WTC11 (cell line): ENCODE measurements around the gene GPATCH4. TPM values are rescaled to one million over a fixed set of nuclear protein-coding genes. Genes with fewer than 3 reads are reported as not detected.

Experiments
- ATF1 ChIP-seq: sonication (generic); formaldehyde crosslinking; IDR thresholded peaks from 2 replicates; pipeline ENCODE4 v1.8.1; 2023; ENCODE audit warnings: mild to moderate bottlenecking, moderate library complexity, missing genetic modification reagents
- ESRRA ChIP-seq: sonication (generic); formaldehyde crosslinking; IDR thresholded peaks from 2 replicates; pipeline ENCODE4 v1.8.1; 2022; ENCODE audit warnings: mild to moderate bottlenecking, missing genetic modification reagents, borderline replicate concordance
- ETV6 ChIP-seq: sonication (generic); formaldehyde crosslinking; IDR thresholded peaks from 2 replicates; pipeline ENCODE4 v1.8.1; 2022; ENCODE audit warnings: mild to moderate bottlenecking, missing genetic modification reagents
- FOXJ3 ChIP-seq: sonication (generic); formaldehyde crosslinking; IDR thresholded peaks from 2 replicates; pipeline ENCODE4 v1.9.0; 2021; ENCODE audit warnings: missing genetic modification reagents, mild to moderate bottlenecking, borderline replicate concordance
- HMGA2 ChIP-seq: fragments of 250-450 bp; sonication (Bioruptor Pico); IDR thresholded peaks from 2 replicates; pipeline ENCODE4 v1.4.0; 2021; ENCODE audit warnings: mild to moderate bottlenecking, moderate library complexity
- JUN ChIP-seq: sonication (generic); formaldehyde crosslinking; IDR thresholded peaks from 2 replicates; pipeline ENCODE4 v1.8.0; 2023; ENCODE audit warnings: mild to moderate bottlenecking, missing genetic modification reagents
- MYBL2 ChIP-seq: sonication (generic); formaldehyde crosslinking; IDR thresholded peaks from 2 replicates; pipeline ENCODE4 v1.8.1; 2023; ENCODE audit warnings: mild to moderate bottlenecking, moderate library complexity, missing genetic modification reagents
- OVOL2 ChIP-seq: fragments of 250-450 bp; sonication (Bioruptor Pico); IDR thresholded peaks from 2 replicates; pipeline ENCODE4 v1.9.0; 2021; ENCODE audit warnings: mild to moderate bottlenecking, borderline replicate concordance
- SOX15 ChIP-seq: fragments of 250-450 bp; sonication (Bioruptor Pico); IDR thresholded peaks from 2 replicates; pipeline ENCODE4 v1.9.0; 2021; ENCODE audit warnings: mild to moderate bottlenecking
- ZNF396 ChIP-seq: fragments of 250-450 bp; sonication (Bioruptor Pico); IDR thresholded peaks from 2 replicates; pipeline ENCODE4 v1.8.0; 2021; ENCODE audit warnings: mild to moderate bottlenecking, moderate library complexity, borderline replicate concordance
- ZNF416 ChIP-seq: fragments of 250-450 bp; sonication (Bioruptor Pico); IDR thresholded peaks from 2 replicates; pipeline ENCODE4 v1.9.0; 2021; ENCODE audit warnings: mild to moderate bottlenecking, inconsistent platforms
- total RNA-seq: library from RNA; stranded (reverse); gene quantifications from 3 replicates; pipeline ENCODE4 v1.2.3, GENCODE V29; 2021
- TF ChIP-seq, protein P1 (sequence below): sonication (generic); formaldehyde crosslinking; IDR thresholded peaks from 2 replicates; pipeline ENCODE4 v1.8.0; 2022; ENCODE audit warnings: mild to moderate bottlenecking, missing genetic modification reagents
- TF ChIP-seq, protein P2 (sequence below): fragments of 250-450 bp; sonication (Bioruptor Pico); IDR thresholded peaks from 2 replicates; pipeline ENCODE4 v1.9.0; 2021; ENCODE audit warnings: mild to moderate bottlenecking
- TF ChIP-seq, protein P3 (sequence below): sonication (generic); formaldehyde crosslinking; IDR thresholded peaks from 2 replicates; pipeline ENCODE4 v1.8.0; 2023; ENCODE audit warnings: missing genetic modification reagents
- TF ChIP-seq, protein P4 (sequence below): sonication (generic); formaldehyde crosslinking; IDR thresholded peaks from 2 replicates; pipeline ENCODE4 v1.8.1; 2023; ENCODE audit warnings: mild to moderate bottlenecking, missing genetic modification reagents, moderate library complexity
- TF ChIP-seq, protein P5 (sequence below): sonication (generic); formaldehyde crosslinking; IDR thresholded peaks from 2 replicates; pipeline ENCODE4 v1.8.0; 2023; ENCODE audit warnings: missing genetic modification reagents, mild to moderate bottlenecking, borderline replicate concordance
- TF ChIP-seq, protein P6 (sequence below): sonication (generic); formaldehyde crosslinking; IDR thresholded peaks from 2 replicates; pipeline ENCODE4 v1.8.0; 2022; ENCODE audit warnings: mild to moderate bottlenecking, missing genetic modification reagents
- TF ChIP-seq, protein P7 (sequence below): sonication (generic); formaldehyde crosslinking; IDR thresholded peaks from 2 replicates; pipeline ENCODE4 v1.8.0; 2022; ENCODE audit warnings: mild to moderate bottlenecking, missing genetic modification reagents
- TF ChIP-seq, protein P8 (sequence below): sonication (generic); formaldehyde crosslinking; IDR thresholded peaks from 2 replicates; pipeline ENCODE4 v1.8.1; 2022; ENCODE audit warnings: mild to moderate bottlenecking, moderate library complexity, missing genetic modification reagents

The GPATCH4 gene
- total RNA-seq, 1 experiment from 2014 or later = 50.1 TPM

DNA sequence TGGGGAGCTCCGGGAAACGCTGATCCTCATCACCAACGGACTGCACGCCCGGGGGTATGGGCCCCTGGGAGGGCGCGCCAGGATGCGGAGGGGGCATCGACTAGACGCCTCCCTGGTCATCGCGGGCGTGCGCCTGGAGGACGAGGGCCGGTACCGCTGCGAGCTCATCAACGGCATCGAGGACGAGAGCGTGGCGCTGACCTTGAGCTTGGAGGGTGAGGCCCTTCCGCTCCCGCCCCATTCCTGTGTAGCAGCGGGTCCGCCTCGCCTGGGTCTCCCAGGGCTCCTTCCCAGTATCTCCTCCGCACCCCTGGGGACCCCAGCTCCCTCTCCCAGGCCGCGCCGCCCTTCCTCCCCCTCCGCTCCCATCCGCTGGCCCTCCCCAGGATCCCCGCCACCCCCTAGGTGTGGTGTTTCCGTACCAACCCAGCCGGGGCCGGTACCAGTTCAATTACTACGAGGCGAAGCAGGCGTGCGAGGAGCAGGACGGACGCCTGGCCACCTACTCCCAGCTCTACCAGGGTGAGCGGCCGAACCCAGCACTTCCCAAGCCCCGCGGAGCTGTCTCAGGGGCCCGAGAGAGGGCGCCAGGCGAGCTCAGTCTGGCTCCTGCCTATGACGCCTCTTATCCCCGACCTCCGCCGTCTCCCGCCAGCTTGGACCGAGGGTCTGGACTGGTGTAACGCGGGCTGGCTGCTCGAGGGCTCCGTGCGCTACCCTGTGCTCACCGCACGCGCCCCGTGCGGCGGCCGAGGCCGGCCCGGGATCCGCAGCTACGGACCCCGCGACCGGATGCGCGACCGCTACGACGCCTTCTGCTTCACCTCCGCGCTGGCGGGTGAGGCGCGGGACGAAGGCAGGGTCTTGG is 22.9 kb upstream of the GPATCH4 start (continued):
- no peak for TF ChIP-seq JUN (CRISPR knock-in tag)
- TF ChIP-seq, protein P1, sequence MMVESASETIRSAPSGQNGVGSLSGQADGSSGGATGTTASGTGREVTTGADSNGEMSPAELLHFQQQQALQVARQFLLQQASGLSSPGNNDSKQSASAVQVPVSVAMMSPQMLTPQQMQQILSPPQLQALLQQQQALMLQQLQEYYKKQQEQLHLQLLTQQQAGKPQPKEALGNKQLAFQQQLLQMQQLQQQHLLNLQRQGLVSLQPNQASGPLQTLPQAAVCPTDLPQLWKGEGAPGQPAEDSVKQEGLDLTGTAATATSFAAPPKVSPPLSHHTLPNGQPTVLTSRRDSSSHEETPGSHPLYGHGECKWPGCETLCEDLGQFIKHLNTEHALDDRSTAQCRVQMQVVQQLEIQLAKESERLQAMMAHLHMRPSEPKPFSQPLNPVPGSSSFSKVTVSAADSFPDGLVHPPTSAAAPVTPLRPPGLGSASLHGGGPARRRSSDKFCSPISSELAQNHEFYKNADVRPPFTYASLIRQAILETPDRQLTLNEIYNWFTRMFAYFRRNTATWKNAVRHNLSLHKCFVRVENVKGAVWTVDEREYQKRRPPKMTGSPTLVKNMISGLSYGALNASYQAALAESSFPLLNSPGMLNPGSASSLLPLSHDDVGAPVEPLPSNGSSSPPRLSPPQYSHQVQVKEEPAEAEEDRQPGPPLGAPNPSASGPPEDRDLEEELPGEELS (CRISPR knock-in tag) = peak; percentile 43
- TF ChIP-seq, protein P2, sequence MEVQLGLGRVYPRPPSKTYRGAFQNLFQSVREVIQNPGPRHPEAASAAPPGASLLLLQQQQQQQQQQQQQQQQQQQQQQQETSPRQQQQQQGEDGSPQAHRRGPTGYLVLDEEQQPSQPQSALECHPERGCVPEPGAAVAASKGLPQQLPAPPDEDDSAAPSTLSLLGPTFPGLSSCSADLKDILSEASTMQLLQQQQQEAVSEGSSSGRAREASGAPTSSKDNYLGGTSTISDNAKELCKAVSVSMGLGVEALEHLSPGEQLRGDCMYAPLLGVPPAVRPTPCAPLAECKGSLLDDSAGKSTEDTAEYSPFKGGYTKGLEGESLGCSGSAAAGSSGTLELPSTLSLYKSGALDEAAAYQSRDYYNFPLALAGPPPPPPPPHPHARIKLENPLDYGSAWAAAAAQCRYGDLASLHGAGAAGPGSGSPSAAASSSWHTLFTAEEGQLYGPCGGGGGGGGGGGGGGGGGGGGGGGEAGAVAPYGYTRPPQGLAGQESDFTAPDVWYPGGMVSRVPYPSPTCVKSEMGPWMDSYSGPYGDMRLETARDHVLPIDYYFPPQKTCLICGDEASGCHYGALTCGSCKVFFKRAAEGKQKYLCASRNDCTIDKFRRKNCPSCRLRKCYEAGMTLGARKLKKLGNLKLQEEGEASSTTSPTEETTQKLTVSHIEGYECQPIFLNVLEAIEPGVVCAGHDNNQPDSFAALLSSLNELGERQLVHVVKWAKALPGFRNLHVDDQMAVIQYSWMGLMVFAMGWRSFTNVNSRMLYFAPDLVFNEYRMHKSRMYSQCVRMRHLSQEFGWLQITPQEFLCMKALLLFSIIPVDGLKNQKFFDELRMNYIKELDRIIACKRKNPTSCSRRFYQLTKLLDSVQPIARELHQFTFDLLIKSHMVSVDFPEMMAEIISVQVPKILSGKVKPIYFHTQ (CRISPR knock-in tag) = no peak
- TF ChIP-seq, protein P3, sequence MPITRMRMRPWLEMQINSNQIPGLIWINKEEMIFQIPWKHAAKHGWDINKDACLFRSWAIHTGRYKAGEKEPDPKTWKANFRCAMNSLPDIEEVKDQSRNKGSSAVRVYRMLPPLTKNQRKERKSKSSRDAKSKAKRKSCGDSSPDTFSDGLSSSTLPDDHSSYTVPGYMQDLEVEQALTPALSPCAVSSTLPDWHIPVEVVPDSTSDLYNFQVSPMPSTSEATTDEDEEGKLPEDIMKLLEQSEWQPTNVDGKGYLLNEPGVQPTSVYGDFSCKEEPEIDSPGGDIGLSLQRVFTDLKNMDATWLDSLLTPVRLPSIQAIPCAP (CRISPR knock-in tag) = peak; percentile 50; the same call in 1 of the 2 replicates
- no peak for TF ChIP-seq ZNF416 (CRISPR knock-in tag)
- TF ChIP-seq, protein P4, sequence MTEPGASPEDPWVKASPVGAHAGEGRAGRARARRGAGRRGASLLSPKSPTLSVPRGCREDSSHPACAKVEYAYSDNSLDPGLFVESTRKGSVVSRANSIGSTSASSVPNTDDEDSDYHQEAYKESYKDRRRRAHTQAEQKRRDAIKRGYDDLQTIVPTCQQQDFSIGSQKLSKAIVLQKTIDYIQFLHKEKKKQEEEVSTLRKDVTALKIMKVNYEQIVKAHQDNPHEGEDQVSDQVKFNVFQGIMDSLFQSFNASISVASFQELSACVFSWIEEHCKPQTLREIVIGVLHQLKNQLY = no peak
- no peak for TF ChIP-seq HMGA2 (CRISPR knock-in tag)
- 0 out of 2 replicates have a peak, but pooled peaks have one; percentile 70 for TF ChIP-seq ATF1 (CRISPR knock-in tag)
- TF ChIP-seq SOX15 (CRISPR knock-in tag) = no peak
- TF ChIP-seq, protein P5, sequence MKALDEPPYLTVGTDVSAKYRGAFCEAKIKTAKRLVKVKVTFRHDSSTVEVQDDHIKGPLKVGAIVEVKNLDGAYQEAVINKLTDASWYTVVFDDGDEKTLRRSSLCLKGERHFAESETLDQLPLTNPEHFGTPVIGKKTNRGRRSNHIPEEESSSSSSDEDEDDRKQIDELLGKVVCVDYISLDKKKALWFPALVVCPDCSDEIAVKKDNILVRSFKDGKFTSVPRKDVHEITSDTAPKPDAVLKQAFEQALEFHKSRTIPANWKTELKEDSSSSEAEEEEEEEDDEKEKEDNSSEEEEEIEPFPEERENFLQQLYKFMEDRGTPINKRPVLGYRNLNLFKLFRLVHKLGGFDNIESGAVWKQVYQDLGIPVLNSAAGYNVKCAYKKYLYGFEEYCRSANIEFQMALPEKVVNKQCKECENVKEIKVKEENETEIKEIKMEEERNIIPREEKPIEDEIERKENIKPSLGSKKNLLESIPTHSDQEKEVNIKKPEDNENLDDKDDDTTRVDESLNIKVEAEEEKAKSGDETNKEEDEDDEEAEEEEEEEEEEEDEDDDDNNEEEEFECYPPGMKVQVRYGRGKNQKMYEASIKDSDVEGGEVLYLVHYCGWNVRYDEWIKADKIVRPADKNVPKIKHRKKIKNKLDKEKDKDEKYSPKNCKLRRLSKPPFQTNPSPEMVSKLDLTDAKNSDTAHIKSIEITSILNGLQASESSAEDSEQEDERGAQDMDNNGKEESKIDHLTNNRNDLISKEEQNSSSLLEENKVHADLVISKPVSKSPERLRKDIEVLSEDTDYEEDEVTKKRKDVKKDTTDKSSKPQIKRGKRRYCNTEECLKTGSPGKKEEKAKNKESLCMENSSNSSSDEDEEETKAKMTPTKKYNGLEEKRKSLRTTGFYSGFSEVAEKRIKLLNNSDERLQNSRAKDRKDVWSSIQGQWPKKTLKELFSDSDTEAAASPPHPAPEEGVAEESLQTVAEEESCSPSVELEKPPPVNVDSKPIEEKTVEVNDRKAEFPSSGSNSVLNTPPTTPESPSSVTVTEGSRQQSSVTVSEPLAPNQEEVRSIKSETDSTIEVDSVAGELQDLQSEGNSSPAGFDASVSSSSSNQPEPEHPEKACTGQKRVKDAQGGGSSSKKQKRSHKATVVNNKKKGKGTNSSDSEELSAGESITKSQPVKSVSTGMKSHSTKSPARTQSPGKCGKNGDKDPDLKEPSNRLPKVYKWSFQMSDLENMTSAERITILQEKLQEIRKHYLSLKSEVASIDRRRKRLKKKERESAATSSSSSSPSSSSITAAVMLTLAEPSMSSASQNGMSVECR (CRISPR knock-in tag) = no peak; the same call in 1 of the 2 replicates
- TF ChIP-seq, protein P6, sequence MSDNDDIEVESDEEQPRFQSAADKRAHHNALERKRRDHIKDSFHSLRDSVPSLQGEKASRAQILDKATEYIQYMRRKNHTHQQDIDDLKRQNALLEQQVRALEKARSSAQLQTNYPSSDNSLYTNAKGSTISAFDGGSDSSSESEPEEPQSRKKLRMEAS = peak; percentile 79; the same call in 1 of the 2 replicates
- TF ChIP-seq, protein P7, sequence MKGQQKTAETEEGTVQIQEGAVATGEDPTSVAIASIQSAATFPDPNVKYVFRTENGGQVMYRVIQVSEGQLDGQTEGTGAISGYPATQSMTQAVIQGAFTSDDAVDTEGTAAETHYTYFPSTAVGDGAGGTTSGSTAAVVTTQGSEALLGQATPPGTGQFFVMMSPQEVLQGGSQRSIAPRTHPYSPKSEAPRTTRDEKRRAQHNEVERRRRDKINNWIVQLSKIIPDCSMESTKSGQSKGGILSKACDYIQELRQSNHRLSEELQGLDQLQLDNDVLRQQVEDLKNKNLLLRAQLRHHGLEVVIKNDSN (CRISPR knock-in tag) = 0 out of 2 replicates have a peak, but pooled peaks have one; percentile 29
- TF ChIP-seq MYBL2 (CRISPR knock-in tag) = peak; percentile 84
- no peak for TF ChIP-seq OVOL2 (CRISPR knock-in tag)
- TF ChIP-seq FOXJ3 = no peak
- TF ChIP-seq ESRRA (CRISPR knock-in tag) = 0 out of 2 replicates have a peak, but pooled peaks have one; percentile 59
- no peak for TF ChIP-seq ZNF396 (CRISPR knock-in tag)
- TF ChIP-seq, protein P8, sequence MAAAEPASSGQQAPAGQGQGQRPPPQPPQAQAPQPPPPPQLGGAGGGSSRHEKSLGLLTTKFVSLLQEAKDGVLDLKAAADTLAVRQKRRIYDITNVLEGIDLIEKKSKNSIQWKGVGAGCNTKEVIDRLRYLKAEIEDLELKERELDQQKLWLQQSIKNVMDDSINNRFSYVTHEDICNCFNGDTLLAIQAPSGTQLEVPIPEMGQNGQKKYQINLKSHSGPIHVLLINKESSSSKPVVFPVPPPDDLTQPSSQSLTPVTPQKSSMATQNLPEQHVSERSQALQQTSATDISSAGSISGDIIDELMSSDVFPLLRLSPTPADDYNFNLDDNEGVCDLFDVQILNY (CRISPR knock-in tag) = peak; percentile 73
- peak; percentile 71 for TF ChIP-seq ETV6 (CRISPR knock-in tag)
